K562 (cell line): ENCODE data around the gene SLC24A1. TPM values are rescaled to one million over a fixed set of nuclear protein-coding genes. Genes with fewer than 3 reads are reported as not detected.

Experiments used
- ATAC-seq: fragments of 200-7000 bp; cut with Tn5 transposase; 3 replicates; pipeline ENCODE4 v1.9.1; 2020; ENCODE audit warnings: moderate library complexity
- BruUV-seq: library from RNA; stranded (reverse); fragments of 400-500 nt; replicated peaks from 2 replicates; lab custom pipeline; 2021; lab: Mats Ljungman, UMichigan
- CTCF ChIA-PET: fragments of 300-600 bp; formaldehyde crosslinking; extraction: SDS; loops from one replicate; lab custom pipeline; 2021; ENCODE audit warnings: low intra/inter-chr PET ratio; lab: Yijun Ruan, JAX
- POLR2A ChIA-PET: fragments of 300-600, 350-650 bp; sonication (Branson Sonifier 250); formaldehyde crosslinking; extraction: SDS; loops from one replicate; lab custom pipeline; 2021; ENCODE audit warnings: antibody characterized with exemption, inconsistent platforms; lab: Yijun Ruan, JAX
- DNase-seq, 4 experiments: peaks; one replicate each; pipeline versions ENCODE4 v3.0.0 to v3.0.0-alpha.2; 2011 to 2018; ENCODE audit warnings: low spot score in 3 of 4, mixed read lengths in 3 of 4; ENCODE audit errors: extremely low read depth in 1 of 4
- FAIRE-seq: peaks from 2 replicates; lab custom pipeline; 2011; peaks lifted over from hg19 to GRCh38; lab: Jason Lieb, UNC
- H2AFZ ChIP-seq: 2 replicates; pipeline ENCODE4 v1.6.0; 2011; ENCODE audit warnings: low read depth, low read length, control low read depth, inconsistent platforms
- H3K27ac ChIP-seq: fragments of 200-600 bp; 3 replicates; pipeline ENCODE4 v1.8.0; 2011; ENCODE audit warnings: low read depth, mild to moderate bottlenecking, control low read depth, inconsistent platforms, low read length, moderate library complexity, mixed read lengths; ENCODE audit errors: extremely low read depth
- H3K27me3 ChIP-seq, 2 experiments: fragments of 300-600 bp in 1 of 2; 2 replicates in 1 of 2; 3 replicates in 1 of 2; pipeline versions ENCODE4 v1.6.0 to v1.8.0; 2011; ENCODE audit warnings: inconsistent platforms in 2 of 2, low read length in 2 of 2, mild to moderate bottlenecking in 1 of 2, mixed read lengths in 1 of 2, moderate library complexity in 1 of 2; ENCODE audit not compliant: control insufficient read depth in 2 of 2, insufficient read depth in 2 of 2
- H3K36me3 ChIP-seq: fragments of 300-600 bp; 3 replicates; pipeline ENCODE4 v1.8.0; 2011; ENCODE audit warnings: mild to moderate bottlenecking, low read length, inconsistent platforms; ENCODE audit not compliant: control insufficient read depth, insufficient read depth
- H3K4me1 ChIP-seq, 2 experiments: fragments of 200-600 bp in 1 of 2; replicated peaks in 1 of 2; 2 replicates in 1 of 2; 3 replicates in 1 of 2; pipeline versions ENCODE4 v1.5.1 to v1.8.0; 2011; ENCODE audit warnings: inconsistent platforms in 2 of 2, low read length in 2 of 2, mild to moderate bottlenecking in 1 of 2, mixed read lengths in 1 of 2, moderate library complexity in 1 of 2; ENCODE audit not compliant: control insufficient read depth in 2 of 2, insufficient read depth in 2 of 2
- H3K4me2 ChIP-seq: 2 replicates; pipeline ENCODE4 v1.6.1; 2011; ENCODE audit warnings: low read length, control low read depth, inconsistent platforms, mixed read lengths; ENCODE audit not compliant: insufficient read depth
- H3K4me3 ChIP-seq: fragments of 200-600 bp; sonication (generic), shearing (Covaris generic); 2 replicates; pipeline ENCODE4 v1.5.1; 2016; ENCODE audit warnings: control low read depth, inconsistent platforms
- H3K79me2 ChIP-seq: fragments of 200-600 bp; 3 replicates; pipeline ENCODE4 v1.8.0; 2011; ENCODE audit warnings: low read length, inconsistent platforms; ENCODE audit not compliant: control insufficient read depth, insufficient read depth
- H3K9ac ChIP-seq, 2 experiments: 2 replicates each; pipeline versions ENCODE4 v1.6.0 to v1.6.1; 2011; ENCODE audit warnings: low read depth in 2 of 2, low read length in 2 of 2, control low read depth in 1 of 2, inconsistent platforms in 1 of 2, mild to moderate bottlenecking in 1 of 2, mixed read lengths in 1 of 2; ENCODE audit not compliant: insufficient read depth in 1 of 2
- H3K9me1 ChIP-seq: one replicate; pipeline ENCODE4 v1.6.0; 2011; ENCODE audit warnings: inconsistent platforms, mild to moderate bottlenecking, low read length, moderate library complexity; ENCODE audit not compliant: control insufficient read depth, insufficient read depth
- H3K9me3 ChIP-seq: replicated peaks from 2 replicates; pipeline ENCODE4 v1.5.1; 2011; ENCODE audit warnings: low read depth, low read length, inconsistent platforms; ENCODE audit not compliant: control insufficient read depth, insufficient read depth
- H4K20me1 ChIP-seq: replicated peaks from 2 replicates; pipeline ENCODE4 v1.6.1; 2011; ENCODE audit warnings: low read length, inconsistent platforms, mixed read lengths; ENCODE audit not compliant: control insufficient read depth, insufficient read depth
- CAMTA2 ChIP-seq: fragments of 250-450 bp; sonication (Bioruptor Pico); conservative IDR thresholded peaks from 2 replicates; pipeline ENCODE4 v1.5.1; 2022
- FOXM1 ChIP-seq, 2 experiments: fragments of 450-650 bp in 1 of 2; sonication (generic) in 1 of 2; formaldehyde crosslinking in 1 of 2; IDR thresholded peaks; 2 replicates each; pipeline versions ENCODE4 v1.6.1 to v1.9.0; 2017 to 2022; ENCODE audit warnings: low read depth in 2 of 2, mild to moderate bottlenecking in 2 of 2, missing genetic modification reagents in 1 of 2, moderate library complexity in 1 of 2
- HNRNPL ChIP-seq: fragments of 200-400 bp; formaldehyde crosslinking; IDR thresholded peaks from 2 replicates; pipeline ENCODE4 v1.6.1; 2017; ENCODE audit warnings: low read depth, mild to moderate bottlenecking, low read length
- IRF9 ChIP-seq: fragments of 450-650 bp; IDR thresholded peaks from 2 replicates; pipeline ENCODE4 v1.6.1; 2016; ENCODE audit warnings: missing biosample characterization, missing genetic modification characterization
- KAT7 ChIP-seq: sonication (generic); formaldehyde crosslinking; IDR thresholded peaks from 2 replicates; pipeline ENCODE4 v1.8.0; 2022; ENCODE audit warnings: missing genetic modification reagents, mild to moderate bottlenecking, borderline replicate concordance
- MCM5 ChIP-seq: fragments of 450-650 bp; IDR thresholded peaks from 2 replicates; pipeline ENCODE4 v1.6.1; 2016; ENCODE audit warnings: low read depth
- NELFE ChIP-seq: IDR thresholded peaks from 2 replicates; pipeline ENCODE4 v1.6.1; 2011; ENCODE audit warnings: mild to moderate bottlenecking; ENCODE audit not compliant: insufficient read depth, insufficient read length
- PHF20 ChIP-seq: fragments of 450-650 bp; IDR thresholded peaks from 2 replicates; pipeline ENCODE4 v1.6.1; 2018; ENCODE audit not compliant: partially characterized antibody
- POLR2AphosphoS2 ChIP-seq: IDR thresholded peaks from 2 replicates; pipeline ENCODE4 v1.6.1; 2012; ENCODE audit warnings: low read length, improper control_type of control experiment
- PRPF4 ChIP-seq: fragments of 200-400 bp; formaldehyde crosslinking; IDR thresholded peaks from one replicate; pipeline ENCODE4 v1.6.1; 2017; ENCODE audit warnings: low read length, low read depth, mild to moderate bottlenecking; ENCODE audit not compliant: insufficient read depth, poor library complexity, severe bottlenecking
- RBM25 ChIP-seq: fragments of 200-400 bp; formaldehyde crosslinking; IDR thresholded peaks from 2 replicates; pipeline ENCODE4 v1.6.1; 2018; ENCODE audit warnings: low read length, low read depth, moderate library complexity; ENCODE audit not compliant: severe bottlenecking
- RNF2 ChIP-seq: sonication (generic); IDR thresholded peaks from 2 replicates; pipeline ENCODE4 v1.6.1; 2016
- TRIM25 ChIP-seq: fragments of 450-650 bp; IDR thresholded peaks from 2 replicates; pipeline ENCODE4 v1.7.0; 2016; ENCODE audit warnings: borderline replicate concordance
- ZNF354B ChIP-seq: fragments of 250-450 bp; sonication (Bioruptor Pico); IDR thresholded peaks from 2 replicates; pipeline ENCODE4 v1.4.0; 2020
- WGBS: fragments of 100-300 bp; shearing (Covaris generic); methylation state at CpG from one replicate; pipeline ENCODE4 v1.1.6; 2016; ENCODE audit warnings: low coverage, mixed read lengths; ENCODE audit not compliant: insufficient coverage; ENCODE audit errors: missing lambda C conversion rate; 5-methylcytosine and 5-hydroxymethylcytosine counted together
- in situ Hi-C: fragments of 300-500 bp; cut with MboI; formaldehyde crosslinking; loops from 4 replicates; pipeline ENCODE4 v1.15.0; 2018; ENCODE audit warnings: inconsistent platforms, mixed read lengths
- intact Hi-C: fragments of 100-400 bp; cut with micrococcal nuclease; formaldehyde crosslinking; loops from 2 replicates; pipeline ENCODE4 v1.14.2; 2022
- polyA plus RNA-seq, 8 experiments: library from polyadenylated mRNA; depleted of rRNA in 4 of 8; stranded (reverse) in 5 of 8; unstranded in 3 of 8; fragments of >200 nt; fragmentation: Nextera tagmentation in 2 of 8; fragmentation: Illumina TruSeq in 1 of 8; extraction: Ambion mirVana in 2 of 8; extraction: Trizol in 1 of 8; gene quantifications; 2 replicates each; pipeline versions ENCODE4 v1.2.1 to v1.2.3, GENCODE V29; 2011 to 2014; ENCODE audit warnings: inconsistent platforms in 1 of 8, missing spikeins in 1 of 8
- total RNA-seq, 7 experiments: library from RNA; depleted of rRNA in 6 of 7; stranded (reverse); fragments of >200 nt in 6 of 7; fragmentation: Illumina TruSeq in 2 of 7; extraction: Trizol in 2 of 7; gene quantifications; 2 replicates each; pipeline versions ENCODE4 v1.2.1 to v1.2.3, GENCODE V29; 2011 to 2021; ENCODE audit warnings: low replicate concordance in 1 of 7
- TF ChIP-seq, protein P1 (sequence below): fragments of 450-650 bp; IDR thresholded peaks from 2 replicates; pipeline ENCODE4 v1.6.1; 2016; ENCODE audit warnings: antibody characterized with exemption
- TF ChIP-seq, protein P2 (sequence below): fragments of 450-650 bp; IDR thresholded peaks from 2 replicates; pipeline ENCODE4 v1.6.1; 2016

The SLC24A1 gene
- total and polyA plus RNA-seq, 9 of the 15 experiments (the other 6 are each of a cell fraction or from before 2014, with no cell fraction given): 3.1 to 8.2 (median 5.5) TPM

- H3K4me3 ChIP-seq: no peak overlapping the region
- DNase-seq (no peak), ATAC-seq (no peak), FAIRE-seq (no peak)
- in situ Hi-C loops: loop anchor here (25.0 kb wide), 1 partner anchor 223 kb away; the partner anchor contains the start of gene RAB11A
- H4K20me1 ChIP-seq: no peaks in the 10 kb centered on the region
- CTCF ChIA-PET: no interaction called here
- H3K9me3 ChIP-seq: no peaks in the 10 kb centered on the region
- no TSS peak for BruUV-seq
- H3K27ac ChIP-seq: no peak overlapping the region
- H3K4me2 ChIP-seq: no peak overlapping the region
- no peaks in the 10 kb centered on the region for H3K9me1 ChIP-seq
- peaks cover 3 to 7% of the 10 kb centered on the region in 2 experiments; a peak in 3 of 5 replicates for H3K4me1 ChIP-seq
- H3K9ac ChIP-seq: peak overlapping the region in 1 of 2 experiments; percentile 67; a peak in 2 of 4 replicates
- no peak overlapping the region for H2AFZ ChIP-seq
- POLR2A ChIA-PET: interaction anchor here (1.0 kb wide), 1 partner anchor 9 kb away, joined by 3 read pairs; no protein-coding TSS in a partner anchor
- no peaks in the 10 kb centered on the region for H3K27me3 ChIP-seq
- no peaks in the 10 kb centered on the region for H3K36me3 ChIP-seq
- no peaks in the 10 kb centered on the region for H3K79me2 ChIP-seq
- intact Hi-C loops: loop anchor here (5.0 to 10.0 kb wide), 2 partner anchors 198 to 325 kb away; no protein-coding TSS in a partner anchor
- 14% methylated on average over 5 of the region's 6 CpGs for WGBS
- TF ChIP-seq POLR2AphosphoS2 (no peak), NELFE (no peak), PRPF4 (no peak), PHF20 (no peak), KAT7 (CRISPR knock-in tag) (no peak), ZNF354B (no peak), IRF9 (no peak), FOXM1 (IDR thresholded peaks at IDR 0.05; ENCODE audit: low read depth) (no peak), FOXM1 (CRISPR knock-in tag; IDR thresholded peaks at IDR 0.05; ENCODE audit: low read depth) (no peak), RNF2 (no peak), CAMTA2 (CRISPR knock-in tag) (no peak), MCM5 (no peak), RBM25 (no peak), HNRNPL (no peak), TRIM25 (no peak)
- TF ChIP-seq, protein P1, sequence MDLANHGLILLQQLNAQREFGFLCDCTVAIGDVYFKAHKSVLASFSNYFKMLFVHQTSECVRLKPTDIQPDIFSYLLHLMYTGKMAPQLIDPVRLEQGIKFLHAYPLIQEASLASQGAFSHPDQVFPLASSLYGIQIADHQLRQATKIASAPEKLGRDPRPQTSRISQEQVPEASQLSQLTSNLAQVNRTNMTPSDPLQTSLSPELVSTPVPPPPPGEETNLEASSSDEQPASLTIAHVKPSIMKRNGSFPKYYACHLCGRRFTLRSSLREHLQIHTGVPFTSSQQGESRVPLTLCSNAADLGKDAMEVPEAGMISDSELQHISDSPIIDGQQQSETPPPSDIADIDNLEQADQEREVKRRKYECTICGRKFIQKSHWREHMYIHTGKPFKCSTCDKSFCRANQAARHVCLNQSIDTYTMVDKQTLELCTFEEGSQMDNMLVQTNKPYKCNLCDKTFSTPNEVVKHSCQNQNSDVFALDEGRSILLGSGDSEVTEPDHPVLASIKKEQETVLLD: no peak
- TF ChIP-seq, protein P2, sequence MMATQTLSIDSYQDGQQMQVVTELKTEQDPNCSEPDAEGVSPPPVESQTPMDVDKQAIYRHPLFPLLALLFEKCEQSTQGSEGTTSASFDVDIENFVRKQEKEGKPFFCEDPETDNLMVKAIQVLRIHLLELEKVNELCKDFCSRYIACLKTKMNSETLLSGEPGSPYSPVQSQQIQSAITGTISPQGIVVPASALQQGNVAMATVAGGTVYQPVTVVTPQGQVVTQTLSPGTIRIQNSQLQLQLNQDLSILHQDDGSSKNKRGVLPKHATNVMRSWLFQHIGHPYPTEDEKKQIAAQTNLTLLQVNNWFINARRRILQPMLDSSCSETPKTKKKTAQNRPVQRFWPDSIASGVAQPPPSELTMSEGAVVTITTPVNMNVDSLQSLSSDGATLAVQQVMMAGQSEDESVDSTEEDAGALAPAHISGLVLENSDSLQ: no peak
Observed at GRCh38 chr15:65639509-65639908, 17.8 kb downstream of the SLC24A1 start.
